Ramos (cell line): ENCODE data around the gene CCKAR.
"Not testable (repeated sequence)": the region's sequence is repeated elsewhere in the genome, so short reads cannot be mapped to it uniquely, and the experiment has no call there.

Experiments used
- in situ Hi-C: fragments of 300-500 bp; cut with MboI; formaldehyde crosslinking; loops from one replicate; pipeline ENCODE4 v1.14.3; 2022; ENCODE audit warnings: low sequenced_read_pairs; ENCODE audit not compliant: unreplicated experiment

Gene CCKAR

GRCh38 chr4:26490111-26490959 is at the start of gene CCKAR:
Gene CCKAR (minus strand): TSS chr4:26490484. CDS start chr4:26490267, 217 bp downstream.
- in situ Hi-C loops = no loop called here

GRCh38 chr4:26533685-26534084 is 43.4 kb upstream of the CCKAR start:
- in situ Hi-C loops = no loop called here

GRCh38 chr4:26531491-26532116 is 41.3 kb upstream of the CCKAR start:
- in situ Hi-C loops = no loop called here

- in situ Hi-C loops = no loop called here
Measured at GRCh38 chr4:26530099-26530498, 39.8 kb upstream of the CCKAR start.

- in situ Hi-C loops = no loop called here
Measured at GRCh38 chr4:26529479-26529878, 39.2 kb upstream of the CCKAR start.

- in situ Hi-C loops = no loop called here
Measured at GRCh38 chr4:26525771-26526150, 35.5 kb upstream of the CCKAR start.

GRCh38 chr4:26525136-26525770 is 35.0 kb upstream of the CCKAR start:
- in situ Hi-C loops = no loop called here

GRCh38 chr4:26524011-26524410 is 33.7 kb upstream of the CCKAR start:
- in situ Hi-C loops = no loop called here

GRCh38 chr4:26522478-26522877 is 32.2 kb upstream of the CCKAR start:
- in situ Hi-C loops = no loop called here

GRCh38 chr4:26520728-26521450 is 30.6 kb upstream of the CCKAR start:
- in situ Hi-C loops = no loop called here

GRCh38 chr4:26515936-26516335 is 25.7 kb upstream of the CCKAR start:
- in situ Hi-C loops = no loop called here

- in situ Hi-C loops = no loop called here
Measured at GRCh38 chr4:26510334-26510964, 20.2 kb upstream of the CCKAR start.

- in situ Hi-C loops = no loop called here
Measured at GRCh38 chr4:26509681-26510333, 19.5 kb upstream of the CCKAR start.

GRCh38 chr4:26507286-26507685 is 17.0 kb upstream of the CCKAR start:
- in situ Hi-C loops = no loop called here

GRCh38 chr4:26503844-26504243 is 13.6 kb upstream of the CCKAR start:
- in situ Hi-C loops = no loop called here

- in situ Hi-C loops = no loop called here
Measured at GRCh38 chr4:26503427-26503826, 13.1 kb upstream of the CCKAR start.

- in situ Hi-C loops = not testable (repeated sequence)
Measured at GRCh38 chr4:26500565-26500999, 10.3 kb upstream of the CCKAR start.

- in situ Hi-C loops = no loop called here
Measured at GRCh38 chr4:26496207-26496783, 6.0 kb upstream of the CCKAR start.

- in situ Hi-C loops = no loop called here
Measured at GRCh38 chr4:26493461-26493860, 3.2 kb upstream of the CCKAR start.
